Subcutaneous abdominal adipose tissue (tissue), 5 donors: ENCODE results near the gene SLC66A2.

Experiments used
- H3K27ac ChIP-seq: one replicate; pipeline ENCODE4 v1.7.0; 2013; ENCODE audit warnings: low read depth, mild to moderate bottlenecking, inconsistent platforms, low read length, moderate library complexity
- H3K27me3 ChIP-seq, 5 donors: one replicate each; pipeline ENCODE4 v1.7.0; 2013; ENCODE audit warnings: low read length in 5 of 5, inconsistent platforms in 1 of 5; ENCODE audit not compliant: control insufficient read depth in 5 of 5, insufficient read depth in 4 of 5
- H3K36me3 ChIP-seq, 5 donors: one replicate each; pipeline ENCODE4 v1.7.0; 2013; ENCODE audit warnings: low read length in 5 of 5; ENCODE audit not compliant: control insufficient read depth in 5 of 5, insufficient read depth in 5 of 5
- H3K4me1 ChIP-seq, 5 donors: one replicate each; pipeline ENCODE4 v1.7.0; 2013; ENCODE audit warnings: low read length in 5 of 5, mild to moderate bottlenecking in 3 of 5, moderate library complexity in 1 of 5; ENCODE audit not compliant: control insufficient read depth in 5 of 5, insufficient read depth in 5 of 5
- H3K4me3 ChIP-seq, 5 donors: one replicate each; pipeline ENCODE4 v1.7.0; 2013; ENCODE audit warnings: low read length in 5 of 5, low read depth in 1 of 5
- H3K9ac ChIP-seq, 5 donors: one replicate each; pipeline ENCODE4 v1.7.0; 2013; ENCODE audit warnings: low read length in 5 of 5, mild to moderate bottlenecking in 4 of 5, moderate library complexity in 3 of 5
- H3K9me3 ChIP-seq, 5 donors: one replicate each; pipeline ENCODE4 v1.7.0; 2013; ENCODE audit warnings: low read length in 5 of 5; ENCODE audit not compliant: control insufficient read depth in 5 of 5
- donor health status: healthy.
- donor health status: healthy.
- donor health status: healthy.
- donor health status: healthy.
- donor health status: healthy.

The SLC66A2 gene

DNA sequence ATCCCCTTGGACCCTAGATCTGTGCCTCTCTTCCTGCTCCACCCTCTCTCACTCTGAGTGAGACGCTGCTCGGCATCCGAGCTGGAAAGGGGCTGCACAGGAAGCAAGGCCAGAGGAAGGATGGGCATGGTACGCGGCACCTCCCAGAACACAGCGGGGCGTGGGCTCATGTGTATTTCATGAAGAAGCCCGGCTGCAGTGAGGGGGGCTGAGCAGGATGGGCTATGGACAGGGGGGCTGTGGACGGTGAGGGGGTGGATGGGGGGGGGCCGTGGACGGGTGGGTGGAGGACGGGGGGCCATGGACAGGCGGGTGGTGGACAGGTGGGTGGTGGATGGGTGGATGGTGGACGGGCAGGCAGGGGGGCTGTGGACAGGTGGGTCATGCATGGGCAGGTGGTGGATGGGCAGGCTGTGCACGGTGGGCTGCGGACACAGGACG, 28.5 kb downstream of the SLC66A2 start:
- Histone ChIP-seq H3K9ac (no peak overlapping the region), H3K36me3 (peaks cover 0 to 62% (median 43%) of the 10 kb centered on the region in 5 donors), H3K27ac (no peak overlapping the region), H3K27me3 (no peaks in the 10 kb centered on the region), H3K9me3 (no peaks in the 10 kb centered on the region), H3K4me3 (no peak overlapping the region), H3K4me1 (no peaks in the 10 kb centered on the region)

DNA sequence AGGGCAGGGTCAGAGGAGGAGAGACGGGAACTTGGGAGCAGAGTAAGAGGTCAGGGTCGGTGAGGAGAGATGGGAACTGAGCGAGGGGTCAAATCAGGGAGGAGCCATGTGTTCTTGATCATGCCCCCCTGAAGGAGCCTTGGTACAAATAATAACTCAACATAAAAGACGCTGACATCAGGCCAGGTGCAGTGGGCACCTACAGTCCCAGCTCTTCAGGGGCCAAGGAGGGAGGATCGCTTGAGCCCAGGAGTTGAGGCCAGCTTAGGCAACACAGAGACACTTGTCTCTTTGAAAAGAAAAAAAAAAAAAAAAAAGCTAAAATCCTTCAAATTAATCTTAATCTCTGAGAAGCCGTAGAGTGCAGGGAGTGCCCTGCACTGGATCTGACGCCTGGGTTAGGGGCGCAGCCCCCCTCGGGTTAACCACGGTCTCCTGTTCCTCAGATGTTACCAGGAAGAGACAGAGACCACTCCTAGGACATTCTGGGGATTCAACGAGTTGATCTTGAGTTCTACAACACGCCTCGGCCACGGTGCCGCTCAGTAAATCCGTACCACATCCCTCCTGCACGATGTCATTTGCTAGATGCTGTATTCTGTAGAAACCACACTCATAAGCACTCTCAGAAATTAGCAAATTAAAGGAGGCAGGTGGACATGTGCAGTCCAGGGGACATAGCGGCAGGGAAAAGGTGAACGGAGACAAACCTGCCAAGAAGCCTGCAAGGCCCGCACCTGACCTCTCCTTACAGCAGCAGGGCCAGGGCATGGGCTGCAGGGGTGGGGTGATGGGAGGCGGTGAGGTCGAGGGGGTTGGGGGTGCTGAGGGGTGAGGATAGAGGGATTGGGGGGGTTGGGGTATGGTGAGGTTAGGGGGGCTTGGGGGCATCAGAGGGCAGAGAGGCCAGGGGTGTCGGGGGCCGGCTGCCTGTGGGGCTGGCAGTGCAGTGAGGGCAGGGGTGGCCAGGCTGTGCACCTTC, 29.2 kb downstream of the SLC66A2 start:
- no peaks in the 10 kb centered on the region for H3K9me3 ChIP-seq
- H3K27ac ChIP-seq = no peak overlapping the region
- H3K27me3 ChIP-seq = no peaks in the 10 kb centered on the region

DNA sequence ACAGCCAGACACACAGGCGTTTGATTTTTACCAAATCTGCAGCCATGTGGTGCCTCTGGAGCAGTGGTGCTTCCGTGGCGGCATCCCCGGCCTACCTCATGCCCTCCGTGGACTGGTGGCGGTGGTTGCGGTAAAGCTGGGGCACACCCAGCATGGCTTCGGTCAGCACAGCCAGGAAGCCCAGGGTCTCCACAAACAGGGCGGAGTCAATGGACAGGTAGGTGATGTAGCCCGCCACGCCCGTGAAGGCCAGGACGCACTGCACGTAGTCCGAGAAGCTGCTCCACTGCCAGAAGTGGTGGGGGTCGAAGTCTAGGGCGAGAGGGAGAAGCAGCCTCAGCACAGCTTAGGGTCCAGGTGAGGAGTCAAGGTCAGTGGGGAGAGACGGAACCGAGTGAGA, 32.4 kb downstream of the SLC66A2 start:
- Histone ChIP-seq H3K27me3 (no peaks in the 10 kb centered on the region), H3K27ac (no peak overlapping the region), H3K9ac (no peak overlapping the region), H3K4me3 (no peak overlapping the region), H3K9me3 (no peaks in the 10 kb centered on the region), H3K4me1 (peaks cover 0 to 3% (median 0%) of the 10 kb centered on the region in 5 donors), H3K36me3 (peaks cover 0 to 70% (median 62%) of the 10 kb centered on the region in 5 donors)

More for the DNA sequence above, 29.2 kb downstream of the SLC66A2 start:
- peaks cover 0 to 63% (median 49%) of the 10 kb centered on the region in 5 donors for H3K36me3 ChIP-seq
- no peak overlapping the region for H3K9ac ChIP-seq
- no peak overlapping the region for H3K4me3 ChIP-seq
- H3K4me1 ChIP-seq = no peaks in the 10 kb centered on the region

DNA sequence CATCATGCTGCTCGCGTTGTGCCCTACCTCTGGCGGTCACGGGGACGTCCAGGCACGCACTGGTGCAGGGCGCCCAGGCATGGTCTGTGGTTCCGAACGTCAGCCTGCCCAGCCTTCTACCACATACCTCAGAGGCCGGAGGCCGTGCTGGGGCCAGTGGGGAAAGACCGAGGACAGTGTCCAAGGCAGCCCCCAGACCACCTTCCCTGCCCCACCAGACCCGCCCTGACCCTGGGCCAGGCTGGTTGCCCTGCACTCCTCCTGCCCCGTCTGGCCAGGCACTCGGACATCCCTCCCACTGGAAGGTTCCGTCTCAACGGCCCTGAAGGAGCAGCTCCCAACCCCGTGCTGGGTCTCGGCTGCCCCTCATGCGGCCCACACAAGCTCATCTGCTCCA, 32.8 kb downstream of the SLC66A2 start:
- Histone ChIP-seq H3K4me1 (peaks cover 0 to 3% (median 0%) of the 10 kb centered on the region in 5 donors), H3K27ac (no peak overlapping the region), H3K4me3 (no peak overlapping the region), H3K9me3 (no peaks in the 10 kb centered on the region), H3K27me3 (no peaks in the 10 kb centered on the region), H3K9ac (no peak overlapping the region), H3K36me3 (peaks cover 0 to 68% (median 58%) of the 10 kb centered on the region in 5 donors)

GRCh38 chr18:79917853-79918614, 33.4 kb downstream of the SLC66A2 start:
- H3K27ac ChIP-seq = no peak overlapping the region
- H3K4me3 ChIP-seq = no peak overlapping the region
- no peaks in the 10 kb centered on the region for H3K9me3 ChIP-seq
- H3K4me1 ChIP-seq = peaks cover 0 to 3% (median 0%) of the 10 kb centered on the region in 5 donors
- H3K9ac ChIP-seq = no peak overlapping the region
- no peaks in the 10 kb centered on the region for H3K27me3 ChIP-seq
- peaks cover 0 to 69% (median 61%) of the 10 kb centered on the region in 5 donors for H3K36me3 ChIP-seq

GRCh38 chr18:79917169-79917852, 34.1 kb downstream of the SLC66A2 start:
- H3K9me3 ChIP-seq = no peaks in the 10 kb centered on the region
- H3K27me3 ChIP-seq = no peaks in the 10 kb centered on the region
- H3K27ac ChIP-seq = no peak overlapping the region
- no peak overlapping the region for H3K9ac ChIP-seq
- H3K4me1 ChIP-seq = peaks cover 0 to 3% (median 0%) of the 10 kb centered on the region in 5 donors
- no peak overlapping the region for H3K4me3 ChIP-seq
- peaks cover 0 to 71% (median 66%) of the 10 kb centered on the region in 5 donors for H3K36me3 ChIP-seq

DNA sequence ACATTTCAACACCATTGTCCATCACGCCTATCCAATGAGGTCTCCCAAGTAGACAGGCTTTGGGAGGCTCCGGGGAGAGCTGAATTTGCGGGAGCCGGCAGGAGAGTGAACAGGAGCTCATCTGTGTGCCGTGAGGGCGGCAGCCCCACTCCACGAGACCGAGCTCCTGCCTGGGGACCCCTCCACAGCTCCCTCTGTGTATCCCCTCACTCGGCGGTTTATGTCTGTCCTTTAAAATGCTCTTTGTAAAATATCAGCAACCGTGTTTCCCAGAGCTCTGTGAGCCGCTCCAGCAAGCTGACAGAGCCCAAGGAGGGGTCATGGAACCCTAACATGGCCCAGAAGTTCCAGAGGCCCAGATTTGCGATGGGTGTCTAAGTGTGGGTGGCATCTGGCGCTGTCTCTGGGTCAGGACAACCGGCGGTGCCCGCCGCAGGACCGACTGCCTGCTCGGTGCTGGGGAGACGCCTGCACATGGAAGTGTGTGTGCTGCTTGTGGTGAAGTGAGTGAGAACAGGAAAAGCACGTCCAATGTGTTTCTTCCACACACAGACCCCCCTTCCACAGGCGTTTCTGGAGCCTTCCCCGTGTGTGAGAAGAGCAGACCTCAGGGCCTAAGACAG, 34.8 kb downstream of the SLC66A2 start:
- peaks cover 0 to 68% (median 63%) of the 10 kb centered on the region in 5 donors for H3K36me3 ChIP-seq

GRCh38 chr18:79916128-79916494, 35.3 kb downstream of the SLC66A2 start:
- H3K27ac ChIP-seq = no peak overlapping the region
- no peak overlapping the region for H3K4me3 ChIP-seq
- H3K27me3 ChIP-seq = no peaks in the 10 kb centered on the region
- no peaks in the 10 kb centered on the region for H3K9me3 ChIP-seq
- peaks cover 0 to 3% (median 0%) of the 10 kb centered on the region in 5 donors for H3K4me1 ChIP-seq
- H3K36me3 ChIP-seq = peaks cover 0 to 72% (median 63%) of the 10 kb centered on the region in 5 donors
- no peak overlapping the region for H3K9ac ChIP-seq

More for the DNA sequence above, 34.8 kb downstream of the SLC66A2 start:
- Histone ChIP-seq H3K27ac (no peak overlapping the region), H3K9me3 (no peaks in the 10 kb centered on the region), H3K9ac (no peak overlapping the region), H3K4me3 (no peak overlapping the region), H3K27me3 (no peaks in the 10 kb centered on the region), H3K4me1 (peaks cover 0 to 3% (median 0%) of the 10 kb centered on the region in 5 donors)
